Neural cell (in vitro differentiated cells): ENCODE data around the gene GLI3. TPM values are rescaled to one million over a fixed set of nuclear protein-coding genes. Genes with fewer than 3 reads are reported as not detected.

Experiments used
- H2AFZ ChIP-seq: fragments of 200-600, 300-800 bp; sonication (generic), shearing (Covaris generic); 2 replicates; pipeline ENCODE4 v1.6.0; 2014; ENCODE audit warnings: low read depth, mild to moderate bottlenecking, antibody characterized with exemption, low read length, moderate library complexity
- H3F3A ChIP-seq: fragments of 200-600 bp; shearing (Covaris generic); 2 replicates; pipeline ENCODE4 v1.6.1; 2016; ENCODE audit warnings: mild to moderate bottlenecking, moderate library complexity, mixed read lengths, antibody characterized with exemption, low read length; ENCODE audit not compliant: insufficient read depth, poor library complexity, severe bottlenecking
- H3K27ac ChIP-seq: fragments of 200-600, 300-800 bp; sonication (generic), shearing (Covaris generic); 2 replicates; pipeline ENCODE4 v1.5.1; 2014; ENCODE audit warnings: mild to moderate bottlenecking, low read length, moderate library complexity
- H3K27me3 ChIP-seq: fragments of 300-800, 200-600 bp; sonication (generic), shearing (Covaris generic); 2 replicates; pipeline ENCODE4 v1.6.0; 2014; ENCODE audit warnings: mild to moderate bottlenecking, low read depth, low read length, moderate library complexity; ENCODE audit not compliant: insufficient read depth
- H3K36me3 ChIP-seq: fragments of 300-800, 200-600 bp; sonication (generic), shearing (Covaris generic); 2 replicates; pipeline ENCODE4 v1.5.1; 2014; ENCODE audit warnings: mild to moderate bottlenecking, antibody characterized with exemption, low read length, moderate library complexity; ENCODE audit not compliant: insufficient read depth
- H3K4me2 ChIP-seq: fragments of 300-800, 200-600 bp; sonication (generic), shearing (Covaris generic); 2 replicates; pipeline ENCODE4 v1.6.0; 2014; ENCODE audit warnings: mild to moderate bottlenecking, low read length
- H3K4me3 ChIP-seq: fragments of 300-800, 200-600 bp; sonication (generic), shearing (Covaris generic); 2 replicates; pipeline ENCODE4 v1.5.1; 2014; ENCODE audit warnings: mild to moderate bottlenecking, low read length, moderate library complexity
- H3K79me2 ChIP-seq: fragments of 200-600 bp; shearing (Covaris generic); replicated peaks from 2 replicates; pipeline ENCODE4 v1.6.0; 2014; ENCODE audit warnings: mild to moderate bottlenecking, low read length, moderate library complexity; ENCODE audit not compliant: insufficient read depth
- H3K9ac ChIP-seq: fragments of 300-800, 200-600 bp; sonication (generic), shearing (Covaris generic); 2 replicates; pipeline ENCODE4 v1.6.1; 2016; ENCODE audit warnings: mild to moderate bottlenecking, low read length, mixed read lengths
- H3K9me2 ChIP-seq: fragments of 200-600 bp; shearing (Covaris generic); 2 replicates; pipeline ENCODE4 v1.6.1; 2016; ENCODE audit warnings: mild to moderate bottlenecking, low read length, mixed read lengths; ENCODE audit not compliant: insufficient read depth
- H3K9me3 ChIP-seq: fragments of 200-600, 300-800 bp; sonication (generic), shearing (Covaris generic); 2 replicates; pipeline ENCODE4 v1.6.1; 2016; ENCODE audit warnings: mild to moderate bottlenecking, mixed run types, low read length, moderate library complexity, mixed read lengths
- H4K20me1 ChIP-seq: fragments of 200-600 bp; shearing (Covaris generic); 2 replicates; pipeline ENCODE4 v1.6.1; 2016; ENCODE audit warnings: mild to moderate bottlenecking, mixed run types; ENCODE audit not compliant: insufficient read depth
- CTCF ChIP-seq: fragments of 450-650 bp; IDR thresholded peaks from 2 replicates; pipeline ENCODE4 v1.5.1; 2014; ENCODE audit warnings: antibody characterized with exemption, mild to moderate bottlenecking, moderate library complexity; ENCODE audit not compliant: poor library complexity, severe bottlenecking
- EP300 ChIP-seq: fragments of 450-650 bp; conservative IDR thresholded peaks from 2 replicates; pipeline ENCODE4 v1.6.1; 2014; ENCODE audit warnings: antibody characterized with exemption, mild to moderate bottlenecking, moderate library complexity; ENCODE audit not compliant: poor library complexity, severe bottlenecking
- EZH2 ChIP-seq: fragments of 200-600, 300-800 bp; shearing (Covaris generic), sonication (generic); IDR thresholded peaks from 2 replicates; pipeline ENCODE4 v1.6.1; 2014; ENCODE audit warnings: antibody characterized with exemption, low read length, borderline replicate concordance, mild to moderate bottlenecking; ENCODE audit not compliant: insufficient read depth, poor library complexity, severe bottlenecking
- MXI1 ChIP-seq: fragments of 450-650 bp; conservative IDR thresholded peaks from 2 replicates; pipeline ENCODE4 v1.6.1; 2014; ENCODE audit warnings: antibody characterized with exemption, mild to moderate bottlenecking; ENCODE audit not compliant: poor library complexity, severe bottlenecking
- POLR2AphosphoS5 ChIP-seq: IDR thresholded peaks from 2 replicates; pipeline ENCODE4 v1.6.1; 2012
- RAD21 ChIP-seq: fragments of 450-650 bp; conservative IDR thresholded peaks from 2 replicates; pipeline ENCODE4 v1.6.1; 2014; ENCODE audit warnings: antibody characterized with exemption, mild to moderate bottlenecking, moderate library complexity
- REST ChIP-seq: IDR thresholded peaks from 2 replicates; pipeline ENCODE4 v1.6.1; 2012; ENCODE audit warnings: borderline replicate concordance
- SMC3 ChIP-seq: fragments of 450-650 bp; conservative IDR thresholded peaks from 2 replicates; pipeline ENCODE4 v1.6.1; 2014; ENCODE audit warnings: antibody characterized with exemption, mild to moderate bottlenecking, moderate library complexity; ENCODE audit not compliant: poor library complexity
- TAF1 ChIP-seq: IDR thresholded peaks from 2 replicates; pipeline ENCODE4 v1.6.1; 2012; ENCODE audit warnings: low read depth
- polyA plus RNA-seq: library from polyadenylated mRNA; depleted of rRNA; stranded (reverse); fragments of >200 nt; gene quantifications from 2 replicates; pipeline ENCODE4 v1.2.3, GENCODE V29; 2014

Gene GLI3
- polyA plus RNA-seq, 1 donor from 2014 or later = 0.19 TPM

GRCh38 chr7:41971640-41972187 is 265.3 kb downstream of the GLI3 start:
- Histone ChIP-seq H3K9me2 (no peaks in the 10 kb centered on the region), H3K27ac (no peak overlapping the region), H3K9me3 (no peaks in the 10 kb centered on the region), H3K36me3 (no peaks in the 10 kb centered on the region), H3K9ac (no peak overlapping the region), H3K79me2 (no peaks in the 10 kb centered on the region), H2AFZ (no peak overlapping the region), H4K20me1 (no peaks in the 10 kb centered on the region), H3F3A (no peaks in the 10 kb centered on the region), H3K27me3 (no peaks in the 10 kb centered on the region), H3K4me3 (no peak overlapping the region), H3K4me2 (no peak overlapping the region)
- no peak for TF ChIP-seq EP300
- no peak for TF ChIP-seq REST
- TF ChIP-seq POLR2AphosphoS5 = no peak
- no peak for TF ChIP-seq TAF1
- TF ChIP-seq EZH2 = no peak
- TF ChIP-seq RAD21 = no peak
- no peak for TF ChIP-seq SMC3

GRCh38 chr7:41970941-41971340 is 266.1 kb downstream of the GLI3 start:
- no peak overlapping the region for H2AFZ ChIP-seq
- H3F3A ChIP-seq = no peaks in the 10 kb centered on the region
- no peaks in the 10 kb centered on the region for H4K20me1 ChIP-seq
- TF ChIP-seq REST (no peak), CTCF (no peak), EP300 (no peak), RAD21 (no peak), MXI1 (no peak), POLR2AphosphoS5 (no peak), EZH2 (no peak), TAF1 (no peak), SMC3 (no peak)
- H3K79me2 ChIP-seq = no peaks in the 10 kb centered on the region
- no peaks in the 10 kb centered on the region for H3K36me3 ChIP-seq
- H3K27me3 ChIP-seq = no peaks in the 10 kb centered on the region
- H3K9ac ChIP-seq = no peak overlapping the region
- H3K4me2 ChIP-seq = no peak overlapping the region
- no peak overlapping the region for H3K4me3 ChIP-seq
- H3K27ac ChIP-seq = no peak overlapping the region
- no peaks in the 10 kb centered on the region for H3K9me3 ChIP-seq
- no peaks in the 10 kb centered on the region for H3K9me2 ChIP-seq
